Testis (tissue), 3 donors: ENCODE data around the gene PEX14. TPM values are rescaled to one million over a fixed set of nuclear protein-coding genes. Genes with fewer than 3 reads are reported as not detected.

Experiments
- DNase-seq: peaks from one replicate; pipeline ENCODE4 v3.0.0-alpha.2; 2019
- H3K27ac ChIP-seq, 2 donors: fragments of 200-600 bp; sonication (generic); one replicate each; pipeline ENCODE4 v1.5.1; 2019
- H3K27me3 ChIP-seq: fragments of 200-600 bp; sonication (generic); one replicate; pipeline ENCODE4 v1.5.1; 2019
- H3K36me3 ChIP-seq: fragments of 200-600 bp; sonication (generic); one replicate; pipeline ENCODE4 v1.5.1; 2017; ENCODE audit warnings: low read depth; ENCODE audit errors: missing control alignments
- H3K4me1 ChIP-seq: fragments of 200-600 bp; sonication (generic); one replicate; pipeline ENCODE4 v1.5.1; 2019
- H3K4me3 ChIP-seq, 2 donors: fragments of 200-600 bp; sonication (generic); one replicate each; pipeline ENCODE4 v1.5.1; 2017 to 2019
- H3K9me3 ChIP-seq: fragments of 200-600 bp; sonication (generic); one replicate; pipeline ENCODE4 v1.5.1; 2017
- POLR2A ChIP-seq: fragments of 450-650 bp; IDR thresholded peaks from one replicate; pipeline ENCODE4 v1.6.1; 2017; ENCODE audit warnings: antibody characterized with exemption, mild to moderate bottlenecking, moderate library complexity
- WGBS, 2 donors: methylation state at CpG; one replicate each; pipeline ENCODE4 v1.1.5; 2018; 5-methylcytosine and 5-hydroxymethylcytosine counted together
- intact Hi-C: fragments of 100-400 bp; cut with DNase I; formaldehyde crosslinking; loops from one replicate; pipeline ENCODE4 v1.15.1; 2023; ENCODE audit warnings: low total_unique reads
- polyA plus RNA-seq: library from polyadenylated mRNA; stranded (reverse); fragments of 350-450 nt; fragmentation: Illumina TruSeq; extraction: RNeasy Lipid Tissue Mini Kit (QIAGEN cat#74804); gene quantifications from one replicate; pipeline ENCODE4 v1.2.3, GENCODE V29; 2014; ENCODE audit warnings: low read depth, low replicate concordance; ENCODE audit not compliant: insufficient read depth
- total RNA-seq, 2 donors: library from RNA; depleted of rRNA; stranded (reverse); fragments of >200 nt; gene quantifications; one replicate each; pipeline ENCODE4 v1.2.3, GENCODE V29; 2016
- TF ChIP-seq, protein P1 (sequence below), 3 experiments: fragments of 450-650 bp in 2 of 3; fragments of 200-600 bp in 1 of 3; sonication (generic) in 1 of 3; IDR thresholded peaks; one replicate each; pipeline ENCODE4 v1.5.1; 2016 to 2019; ENCODE audit warnings: antibody characterized with exemption in 3 of 3, mild to moderate bottlenecking in 2 of 3, moderate library complexity in 1 of 3

The PEX14 gene
- total and polyA plus RNA-seq, 3 donors from 2014 or later = 28.6 to 39.8 (median 30.3) TPM

DNA sequence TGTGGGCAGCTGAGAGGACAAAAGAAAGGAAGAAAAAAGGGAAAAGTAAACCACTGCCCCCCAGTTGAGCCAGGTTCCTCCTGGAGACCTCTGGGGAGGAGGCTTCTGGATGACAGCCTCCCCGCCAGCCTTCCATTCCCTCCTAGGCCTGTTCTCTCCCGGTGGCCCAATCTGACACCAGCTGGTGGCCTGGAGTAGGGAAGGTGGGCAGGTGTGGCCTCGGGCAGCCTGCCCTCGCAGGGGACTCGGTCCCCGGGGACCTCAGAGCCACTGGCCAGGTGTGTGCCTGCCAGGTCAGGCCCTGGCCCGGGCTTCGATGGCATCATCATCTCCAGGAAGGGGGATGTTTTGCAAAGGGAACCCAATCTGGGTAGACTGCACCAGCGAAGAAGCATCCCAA, 162.7 kb downstream of the PEX14 start:
- DNase-seq = no peak
- 69 to 87% methylated on average over 6 to 9 of the region's 9 CpGs for WGBS, 2 donors
- Histone ChIP-seq H3K27me3 (no peaks in the 10 kb centered on the region), H3K9me3 (no peaks in the 10 kb centered on the region), H3K36me3 (no peaks in the 10 kb centered on the region), H3K27ac (peak overlapping the region; percentile 70 to 84), H3K4me1 (peaks cover 17% of the 10 kb centered on the region), H3K4me3 (no peak overlapping the region)
- intact Hi-C loops = no loop called here
- TF ChIP-seq, protein P1, sequence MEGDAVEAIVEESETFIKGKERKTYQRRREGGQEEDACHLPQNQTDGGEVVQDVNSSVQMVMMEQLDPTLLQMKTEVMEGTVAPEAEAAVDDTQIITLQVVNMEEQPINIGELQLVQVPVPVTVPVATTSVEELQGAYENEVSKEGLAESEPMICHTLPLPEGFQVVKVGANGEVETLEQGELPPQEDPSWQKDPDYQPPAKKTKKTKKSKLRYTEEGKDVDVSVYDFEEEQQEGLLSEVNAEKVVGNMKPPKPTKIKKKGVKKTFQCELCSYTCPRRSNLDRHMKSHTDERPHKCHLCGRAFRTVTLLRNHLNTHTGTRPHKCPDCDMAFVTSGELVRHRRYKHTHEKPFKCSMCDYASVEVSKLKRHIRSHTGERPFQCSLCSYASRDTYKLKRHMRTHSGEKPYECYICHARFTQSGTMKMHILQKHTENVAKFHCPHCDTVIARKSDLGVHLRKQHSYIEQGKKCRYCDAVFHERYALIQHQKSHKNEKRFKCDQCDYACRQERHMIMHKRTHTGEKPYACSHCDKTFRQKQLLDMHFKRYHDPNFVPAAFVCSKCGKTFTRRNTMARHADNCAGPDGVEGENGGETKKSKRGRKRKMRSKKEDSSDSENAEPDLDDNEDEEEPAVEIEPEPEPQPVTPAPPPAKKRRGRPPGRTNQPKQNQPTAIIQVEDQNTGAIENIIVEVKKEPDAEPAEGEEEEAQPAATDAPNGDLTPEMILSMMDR (IDR thresholded peaks at IDR 0.05) = no peak
- no peak for TF ChIP-seq POLR2A

DNA sequence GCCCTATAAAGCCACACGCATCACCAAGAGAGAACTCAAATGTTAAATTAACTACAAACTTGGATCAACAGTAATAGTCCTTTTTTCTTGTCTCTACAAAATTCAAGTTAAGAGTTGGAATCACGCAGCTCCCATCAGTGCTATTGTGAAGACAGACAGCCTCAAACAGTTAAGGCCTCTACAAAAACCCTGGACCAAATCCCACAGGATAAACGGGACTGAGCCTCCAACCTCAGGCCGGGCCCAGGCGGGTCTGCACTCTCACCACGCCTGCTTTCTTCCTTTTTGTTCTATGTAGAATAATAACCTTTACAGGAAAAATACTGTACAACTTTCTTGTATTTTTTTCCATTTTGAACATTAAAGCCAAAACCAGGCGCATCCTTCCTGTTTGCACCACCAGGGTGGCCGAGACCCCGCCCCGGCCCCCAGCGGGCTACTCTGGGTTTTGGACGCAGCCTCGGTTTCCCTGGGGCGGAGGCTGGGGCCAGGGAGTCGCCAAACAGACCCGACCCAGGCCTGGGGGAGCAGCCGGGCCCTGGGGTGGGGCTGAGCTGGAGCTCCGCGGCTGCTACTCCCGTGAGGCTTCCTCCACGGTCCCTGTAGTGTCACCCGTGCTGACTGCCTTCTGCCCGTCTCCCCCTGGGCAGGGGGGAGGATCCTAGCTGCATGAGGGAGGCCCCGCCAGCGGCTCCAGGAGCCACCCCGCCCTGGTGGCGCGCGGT, 163.2 kb downstream of the PEX14 start:
- H3K36me3 ChIP-seq = no peaks in the 10 kb centered on the region
- no peaks in the 10 kb centered on the region for H3K9me3 ChIP-seq
- intact Hi-C loops = no loop called here
- no peak for TF ChIP-seq POLR2A
- TF ChIP-seq, protein P1 (IDR thresholded peaks at IDR 0.05) = no peak
- H3K27me3 ChIP-seq = no peaks in the 10 kb centered on the region
- peak overlapping the region; percentile 70 to 84 for H3K27ac ChIP-seq
- peaks cover 12% of the 10 kb centered on the region for H3K4me1 ChIP-seq
- peak overlapping the region; percentile 46 to 61 for H3K4me3 ChIP-seq
- no peak for DNase-seq
- WGBS, 2 donors = 19 to 21% methylated on average over 14 to 22 of the region's 29 CpGs

DNA sequence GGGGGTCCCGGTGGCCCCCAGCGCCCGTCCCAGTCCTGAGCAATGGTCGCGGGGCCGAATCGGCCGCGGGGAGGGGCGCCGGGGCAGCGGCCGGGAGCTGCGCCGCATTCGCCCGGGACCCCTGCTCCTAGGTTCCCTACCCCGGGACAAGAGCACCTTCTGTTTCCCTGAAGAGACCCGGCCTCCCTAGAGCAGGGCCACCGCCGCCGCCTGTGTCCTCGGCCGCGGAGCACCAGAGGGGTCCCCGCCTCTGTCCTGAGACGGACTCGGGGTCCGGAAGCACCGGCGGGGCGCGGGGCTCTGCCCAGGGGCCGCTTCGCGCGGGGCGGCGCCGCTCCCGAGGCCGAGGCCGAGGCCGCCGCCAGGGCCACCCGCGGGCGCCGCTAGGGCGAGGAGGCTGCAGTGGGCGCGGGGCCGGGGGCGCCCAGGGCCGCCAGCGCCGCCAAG, 163.8 kb downstream of the PEX14 start:
- Histone ChIP-seq H3K4me1 (peaks cover 12% of the 10 kb centered on the region), H3K27ac (peak overlapping the region; percentile 70 to 84), H3K9me3 (no peaks in the 10 kb centered on the region), H3K36me3 (no peaks in the 10 kb centered on the region), H3K4me3 (peak overlapping the region; percentile 46 to 61), H3K27me3 (no peaks in the 10 kb centered on the region)
- intact Hi-C loops = no loop called here
- TF ChIP-seq, protein P1 (IDR thresholded peaks at IDR 0.05) = no peak
- no peak for TF ChIP-seq POLR2A
- no peak for DNase-seq
- 2 to 20% methylated on average over 2 to 17 of the region's 57 CpGs for WGBS, 2 donors

DNA sequence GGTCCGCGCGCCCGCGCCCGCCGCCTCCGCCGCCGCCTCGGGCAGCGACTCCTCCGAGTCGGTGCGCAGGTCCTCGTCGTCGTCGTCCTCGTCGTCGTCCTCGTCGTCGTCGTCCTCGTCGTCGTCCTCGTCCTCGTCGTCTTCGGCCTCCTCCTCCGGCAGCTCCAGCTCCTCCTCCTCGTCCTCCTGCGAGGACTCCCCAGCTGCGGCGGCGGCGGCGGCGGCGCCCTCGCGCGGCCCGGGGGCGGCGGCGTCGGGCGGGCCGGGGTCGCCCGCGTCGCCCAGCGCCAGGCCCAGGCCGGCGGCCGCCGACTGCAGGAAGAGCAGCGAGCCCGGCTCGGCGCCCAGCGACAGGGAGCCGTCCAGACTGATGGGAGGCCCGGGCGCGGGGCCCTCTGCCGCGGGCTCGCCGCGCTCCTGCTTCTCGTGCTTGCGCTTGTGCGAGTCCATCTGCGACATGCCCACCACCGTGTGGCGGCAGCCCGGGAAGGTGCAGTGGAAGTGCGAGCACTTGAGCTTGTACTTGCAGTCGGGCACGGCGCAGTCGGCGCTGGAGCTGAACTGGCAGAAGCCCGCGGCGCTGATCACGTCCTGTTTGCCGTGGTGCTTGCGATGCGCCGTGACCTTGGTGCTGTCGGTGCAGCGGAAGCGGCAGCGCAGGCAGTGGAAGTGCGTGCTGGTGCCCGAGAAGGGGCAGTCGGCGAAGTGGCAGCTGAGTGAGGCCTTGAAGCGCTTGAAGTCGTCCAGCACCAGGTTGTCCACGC, 164.4 kb downstream of the PEX14 start:
- DNase-seq = peak; percentile 38
- Histone ChIP-seq H3K4me1 (peaks cover 12% of the 10 kb centered on the region), H3K4me3 (peak overlapping the region; percentile 46 to 47), H3K9me3 (no peaks in the 10 kb centered on the region), H3K36me3 (no peaks in the 10 kb centered on the region), H3K27me3 (no peaks in the 10 kb centered on the region), H3K27ac (peak overlapping the region in 1 of 2 donors; percentile 84)
- 33 to 41% methylated on average over 21 to 99 of the region's 108 CpGs for WGBS, 2 donors
- intact Hi-C loops = no loop called here
- TF ChIP-seq POLR2A = no peak
- TF ChIP-seq, protein P1 (IDR thresholded peaks at IDR 0.05) = no peak
